RKO (cell line): ENCODE measurements around the gene RBM19.

Experiments used
- DNase-seq: peaks from one replicate; pipeline ENCODE4 v3.0.0-alpha.2; 2016; ENCODE audit warnings: low spot score

The RBM19 gene

DNA sequence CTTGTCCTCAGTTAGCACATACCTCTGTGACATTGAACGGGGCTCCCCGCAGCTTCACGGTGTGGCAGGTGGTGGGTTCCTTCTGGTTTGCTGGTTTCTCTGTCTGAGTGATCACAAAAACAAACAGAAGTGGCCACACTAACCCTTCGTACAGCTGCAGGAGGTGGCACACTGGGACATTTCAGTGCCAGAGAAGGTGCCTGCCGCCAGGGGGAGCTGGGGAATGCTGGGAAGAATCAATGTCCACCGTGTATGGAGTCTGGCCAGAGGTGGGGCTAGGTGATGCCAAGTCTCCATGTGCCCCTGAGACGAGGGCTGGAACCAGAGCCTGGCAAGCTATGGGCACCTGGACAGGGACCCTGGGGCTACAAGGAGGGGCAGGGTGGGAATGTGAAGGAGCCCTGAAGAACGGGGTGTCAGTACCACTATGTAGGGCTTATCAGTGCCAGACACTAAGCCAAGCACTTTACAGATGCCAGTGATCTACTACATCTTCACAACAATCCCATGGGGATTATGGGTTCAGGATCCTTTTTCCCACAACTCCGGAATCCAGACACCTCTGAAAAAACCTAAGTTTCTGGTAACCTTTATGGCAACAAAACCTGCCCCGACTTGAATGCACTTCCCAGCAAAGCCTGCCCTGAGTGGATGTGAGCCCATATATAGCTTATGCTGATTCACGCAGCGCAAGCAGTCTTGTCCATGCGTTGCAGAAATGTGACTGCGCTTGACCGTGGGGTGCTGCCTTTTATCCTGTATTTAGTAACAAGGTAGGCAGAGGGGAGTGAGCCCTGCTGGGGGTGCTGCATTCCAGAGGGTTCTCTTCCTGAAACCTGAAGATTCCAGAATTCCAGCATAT is 10.8 kb downstream of the RBM19 start:
- peak; percentile 56 for DNase-seq

DNA sequence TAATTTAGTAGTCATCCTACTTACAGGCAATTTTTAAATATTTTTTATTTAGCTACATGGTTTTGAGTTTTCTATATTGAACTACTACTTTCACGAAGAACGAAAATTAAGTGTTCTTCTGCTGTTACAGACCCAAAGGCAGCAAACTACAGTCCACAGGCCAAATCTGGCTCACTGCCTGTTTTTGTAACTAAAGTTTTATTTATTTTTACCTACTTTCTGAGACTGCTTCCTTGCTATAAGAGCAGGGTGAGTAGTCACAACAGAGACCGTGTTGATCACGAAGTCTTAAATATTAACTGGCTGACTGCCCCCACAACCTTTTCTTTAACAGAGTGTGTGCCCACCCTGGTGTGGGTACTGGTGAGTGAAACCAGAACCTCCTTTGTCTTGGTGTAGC is 11.6 kb downstream of the RBM19 start:
- DNase-seq: no peak

DNA sequence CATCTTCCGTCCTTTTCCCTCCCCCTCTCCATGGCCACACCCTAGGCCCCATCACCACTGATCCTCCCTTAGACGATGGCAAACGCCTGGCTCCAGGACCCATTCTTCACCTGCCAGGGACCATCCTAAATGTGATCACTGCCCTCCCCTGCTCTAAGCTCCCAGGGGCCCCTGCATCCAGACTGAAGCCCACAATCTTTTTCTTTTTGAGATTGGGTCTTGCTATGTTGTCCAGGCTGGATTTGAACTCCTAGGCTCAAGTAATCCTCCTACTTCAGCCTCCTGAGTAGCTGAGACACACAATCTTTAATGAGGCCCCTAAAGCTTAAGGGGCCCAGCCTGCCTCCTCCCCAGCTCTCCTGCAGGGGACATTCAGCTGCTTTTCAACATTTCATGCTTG is 15.3 kb downstream of the RBM19 start:
- no peak for DNase-seq

DNA sequence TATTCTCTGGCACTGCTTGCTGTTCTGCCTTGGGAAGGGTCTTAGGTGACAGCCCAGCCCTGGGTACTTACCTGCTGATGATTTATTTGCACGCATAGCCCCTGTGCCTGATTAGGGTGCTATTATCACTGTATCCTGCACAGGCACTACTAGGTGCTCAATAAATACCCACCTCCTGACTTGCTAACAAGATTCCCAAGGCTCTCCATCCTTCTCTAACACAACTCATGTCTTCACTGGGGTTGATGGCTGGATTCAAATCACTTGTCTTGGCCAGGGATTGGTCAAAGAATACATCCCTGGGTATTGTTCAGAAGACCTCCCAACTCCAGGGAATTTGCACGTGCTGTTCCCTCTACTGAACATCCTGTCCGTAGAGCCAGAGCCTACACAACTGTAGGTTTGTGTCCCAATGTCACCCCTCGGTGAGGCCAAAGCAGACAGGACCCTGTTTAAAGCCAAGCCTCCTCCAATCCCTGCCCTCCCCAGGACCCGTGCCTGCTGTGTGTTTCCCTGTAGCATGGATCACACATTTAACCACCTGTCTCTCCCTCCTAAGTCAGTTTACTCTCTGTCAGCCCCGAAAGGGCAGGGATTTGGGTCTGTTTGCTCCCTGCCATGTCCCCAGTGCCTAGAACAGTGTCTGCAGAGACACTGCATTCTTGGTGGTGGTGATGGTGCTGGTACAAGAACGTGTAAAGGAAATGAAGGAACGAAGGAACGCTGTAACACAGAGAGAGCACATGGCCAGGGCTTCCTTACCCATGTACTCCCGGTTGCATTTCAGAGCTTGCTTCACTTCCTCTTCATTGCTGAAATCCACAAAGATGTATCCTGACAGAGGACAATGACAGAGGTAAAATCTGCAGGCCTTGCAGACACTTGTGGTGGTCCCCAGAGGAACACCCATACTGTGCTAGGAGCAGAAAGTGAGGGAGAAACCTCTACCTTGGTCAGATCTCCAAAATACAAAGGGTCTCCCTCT is 16.5 kb downstream of the RBM19 start:
- no peak for DNase-seq

DNA sequence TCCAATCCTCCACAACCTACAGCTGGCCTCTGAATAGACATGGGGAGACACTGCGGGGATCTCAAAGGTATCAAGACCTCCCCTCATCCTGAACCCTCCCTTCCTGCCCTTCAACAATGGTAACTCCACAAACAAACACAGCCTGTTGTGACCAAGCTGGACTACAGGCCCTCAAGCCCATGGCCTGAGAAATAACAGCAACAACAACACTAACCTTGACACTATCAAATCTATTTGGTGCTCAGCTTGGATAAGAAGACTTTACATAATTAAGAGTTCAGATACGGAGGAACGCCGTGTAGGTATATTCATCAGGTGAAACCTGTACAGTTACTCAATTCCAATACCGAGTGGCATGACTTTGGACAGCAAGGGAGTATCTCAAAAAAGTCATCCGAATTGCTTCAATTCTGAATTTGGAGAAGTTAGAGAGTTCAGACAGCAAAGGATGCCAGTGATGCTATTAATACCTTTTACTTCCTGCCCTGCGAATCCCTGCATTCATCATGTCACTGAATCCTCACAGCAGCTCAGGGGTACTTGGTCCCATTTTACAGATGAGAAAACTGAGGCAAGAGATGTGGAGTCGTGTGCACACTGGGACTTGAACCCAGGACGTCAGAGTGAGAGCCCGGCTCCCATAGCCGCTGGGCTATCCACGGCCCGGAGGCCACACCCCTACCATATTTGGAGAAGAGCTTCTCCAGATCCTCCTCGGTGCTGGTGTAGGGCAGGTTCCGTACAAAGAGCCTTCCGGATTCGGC is 17.8 kb downstream of the RBM19 start:
- no peak for DNase-seq

DNA sequence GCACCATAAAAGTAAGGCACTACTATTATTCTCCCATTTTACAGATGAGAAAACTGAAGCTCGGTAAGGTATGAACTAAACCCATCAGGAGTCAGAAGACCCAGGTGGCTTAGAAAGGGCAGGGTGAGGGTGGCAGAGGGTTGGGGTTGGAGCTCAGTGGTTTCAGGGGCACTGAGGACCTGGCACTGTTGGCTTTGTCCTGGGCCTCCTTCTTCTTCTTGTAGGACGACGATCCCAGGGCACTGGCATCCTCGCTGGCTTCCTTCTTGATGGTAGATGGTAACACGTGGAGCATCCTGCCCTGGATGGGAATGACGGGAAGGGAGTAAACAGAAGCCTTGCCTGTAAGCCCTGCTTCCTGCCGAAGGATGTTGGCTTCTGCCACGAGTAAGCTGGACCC is 19.9 kb downstream of the RBM19 start:
- DNase-seq: no peak

DNA sequence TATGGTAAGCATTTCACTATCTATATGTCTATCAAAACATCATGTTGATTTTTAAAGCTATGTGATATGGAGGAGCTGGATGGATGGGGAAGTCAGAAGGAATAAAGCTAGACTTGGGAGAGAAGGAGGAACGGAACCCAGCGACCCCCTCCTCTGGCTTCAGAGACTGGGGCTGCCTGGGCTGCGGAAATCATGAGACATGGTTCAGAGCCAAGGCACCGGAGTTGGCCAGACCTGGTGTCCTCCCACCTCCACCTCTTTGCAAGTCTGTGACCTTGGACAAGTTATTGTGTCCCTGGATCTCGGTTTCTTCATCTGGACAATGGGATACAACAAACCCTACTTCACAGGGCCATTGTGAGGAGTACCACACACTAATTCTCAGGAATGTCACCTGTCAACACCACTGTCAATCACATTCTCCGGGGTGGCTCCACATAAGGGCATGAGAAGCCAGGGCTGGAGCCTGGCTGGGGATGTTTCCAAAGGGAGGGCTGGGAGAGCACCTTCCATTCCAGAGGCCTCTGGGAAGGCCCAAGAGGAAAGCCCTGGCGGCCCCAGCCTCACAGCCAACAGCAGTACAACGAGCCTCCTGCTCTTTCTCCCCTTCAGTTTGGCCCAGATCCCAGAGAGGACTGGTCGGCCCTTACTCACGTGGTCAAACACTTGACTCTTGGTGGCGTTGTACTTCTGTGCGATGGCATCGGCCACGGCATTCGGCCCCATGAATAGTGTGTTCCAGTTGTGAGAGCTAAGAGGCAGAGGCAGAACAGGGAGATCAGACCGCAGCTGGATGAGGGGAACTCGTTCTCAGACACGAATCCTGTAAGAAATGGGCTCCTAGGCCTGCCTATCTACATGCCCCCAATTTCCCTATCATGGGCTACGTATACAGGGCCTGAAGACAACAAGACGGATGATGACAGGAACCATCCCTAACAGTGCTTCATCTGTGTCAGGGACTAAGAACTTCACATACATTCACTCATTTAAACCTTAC is 20.7 kb downstream of the RBM19 start:
- no peak for DNase-seq

DNA sequence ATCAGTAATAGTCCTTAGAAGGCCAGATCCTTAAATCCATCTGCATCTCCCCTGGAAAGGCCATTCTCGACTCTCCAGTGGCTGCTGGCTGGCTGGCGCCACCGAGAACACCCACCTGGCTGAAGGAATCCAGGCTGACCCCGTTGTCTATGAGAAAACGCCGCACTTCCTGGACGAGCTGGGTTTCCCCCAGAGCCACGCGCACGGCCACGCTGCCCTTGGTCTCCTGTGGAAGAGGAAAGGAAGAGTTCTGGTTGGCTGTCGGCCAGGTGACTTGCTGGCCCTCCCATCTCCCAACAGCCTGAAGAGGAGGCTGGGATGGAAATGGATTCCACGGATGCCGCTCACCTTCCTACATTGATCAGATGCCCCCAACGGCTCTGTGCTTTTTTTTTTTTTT is 23.9 kb downstream of the RBM19 start:
- no peak for DNase-seq

DNA sequence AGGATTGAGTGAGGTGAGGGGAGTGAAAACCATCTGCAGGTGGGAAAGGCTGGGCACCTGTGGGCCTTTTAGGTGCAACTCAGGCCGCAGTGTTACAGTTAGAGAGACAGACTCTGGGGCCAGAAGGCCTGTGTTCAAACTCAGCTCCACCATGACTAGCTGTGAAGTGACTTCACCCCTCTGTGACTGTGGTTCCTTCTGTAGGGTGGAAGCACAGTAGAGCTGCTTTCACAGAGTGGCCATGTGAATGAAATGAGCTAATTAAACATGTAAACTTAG is 25.0 kb downstream of the RBM19 start:
- DNase-seq: no peak

DNA sequence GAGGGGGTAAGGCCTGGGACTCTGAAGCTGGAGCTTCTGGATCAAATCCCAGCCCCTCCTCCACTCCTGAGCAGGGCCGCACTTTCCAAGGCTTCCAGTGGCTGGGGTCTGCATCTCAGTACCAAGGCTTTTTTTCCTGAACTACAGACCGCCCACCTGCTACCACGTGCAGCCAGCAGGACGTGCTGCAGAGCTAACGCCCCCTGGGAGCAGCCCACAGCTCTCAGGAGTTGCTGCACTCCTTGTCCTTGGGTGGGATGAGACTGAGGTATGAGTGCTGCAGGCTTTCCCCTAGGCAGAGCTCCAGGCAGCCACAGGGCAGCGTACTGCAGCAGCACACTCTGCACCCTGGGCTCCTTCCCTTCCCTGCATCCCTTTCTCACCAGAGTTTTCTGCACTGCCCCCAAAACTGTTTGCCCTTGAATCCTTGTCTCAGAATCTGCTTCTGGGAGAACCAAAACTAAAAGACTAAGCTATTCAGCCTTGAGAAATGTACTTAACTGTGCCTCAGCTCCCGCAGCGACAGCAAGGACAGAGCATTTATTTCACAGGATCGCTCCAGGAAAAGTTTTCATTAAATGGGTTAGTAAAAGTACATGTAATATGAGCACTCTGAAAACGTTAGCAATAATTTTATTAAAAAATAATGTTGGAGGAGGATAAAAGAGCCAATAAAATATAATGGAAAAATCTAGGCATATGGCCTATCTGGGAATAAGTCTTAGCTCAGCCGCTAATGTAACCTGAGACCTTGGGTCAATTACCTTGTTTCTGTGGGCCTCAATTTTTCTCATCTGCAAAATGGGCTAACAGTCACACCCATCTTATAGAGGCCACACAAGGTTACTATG is 25.5 kb downstream of the RBM19 start:
- DNase-seq: no peak

DNA sequence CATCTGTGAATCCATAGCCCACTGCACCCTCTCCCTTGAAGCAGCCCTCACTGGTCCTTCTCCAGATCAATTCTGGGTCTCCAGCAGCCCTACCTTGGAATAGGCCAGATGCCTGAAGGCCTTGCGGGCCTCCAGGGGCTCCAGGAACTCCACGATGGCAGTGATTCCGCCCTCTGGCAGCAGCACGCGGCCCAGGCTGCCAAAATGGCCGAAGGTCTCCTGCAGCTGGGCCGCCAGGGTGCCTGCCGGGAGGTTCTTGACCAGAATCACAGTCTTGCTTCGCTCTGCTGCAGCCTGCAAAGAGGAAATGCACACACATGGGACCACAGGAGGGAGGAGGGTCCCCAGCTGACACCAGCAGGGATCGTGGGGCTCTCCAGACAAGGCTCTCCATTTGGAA is 26.3 kb downstream of the RBM19 start:
- no peak for DNase-seq

DNA sequence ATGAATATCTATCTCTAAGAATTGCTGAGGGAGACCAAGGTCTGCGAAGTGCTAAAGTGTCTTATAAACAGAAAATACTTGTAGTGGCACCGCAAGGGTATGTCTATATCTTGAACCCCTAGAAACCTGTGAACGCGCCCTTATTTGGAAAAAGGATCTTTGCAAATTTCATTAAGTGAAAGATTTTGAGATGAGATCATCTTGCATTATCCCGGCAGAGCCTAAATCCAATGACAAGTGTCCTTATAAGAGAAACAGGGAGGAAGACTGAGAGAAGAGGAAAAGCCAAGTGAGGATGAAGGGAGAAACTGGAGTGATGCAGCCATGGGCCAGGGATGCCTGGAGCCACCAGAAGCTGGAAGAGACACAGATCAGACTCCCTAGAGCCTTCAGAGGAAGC is 27.7 kb downstream of the RBM19 start:
- no peak for DNase-seq

DNA sequence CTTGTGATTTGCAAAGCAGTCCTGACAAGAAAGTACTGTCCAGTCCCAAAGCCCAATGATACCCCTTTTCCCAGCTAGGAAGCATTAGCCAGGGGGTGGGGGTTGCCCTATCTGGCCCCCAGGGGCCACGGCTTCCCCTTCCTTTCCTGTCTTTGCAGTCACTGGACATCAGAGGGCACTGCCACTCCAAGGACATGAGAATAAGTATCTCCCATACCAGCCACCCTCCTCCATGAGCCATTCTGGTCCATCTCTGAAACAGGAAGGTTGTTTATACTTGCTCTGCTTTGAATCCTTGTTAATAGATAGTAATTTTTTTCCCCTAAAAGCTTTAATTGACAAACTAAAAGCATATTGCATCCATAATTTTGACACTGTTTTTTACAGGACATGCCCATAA is 29.7 kb downstream of the RBM19 start:
- no peak for DNase-seq

DNA sequence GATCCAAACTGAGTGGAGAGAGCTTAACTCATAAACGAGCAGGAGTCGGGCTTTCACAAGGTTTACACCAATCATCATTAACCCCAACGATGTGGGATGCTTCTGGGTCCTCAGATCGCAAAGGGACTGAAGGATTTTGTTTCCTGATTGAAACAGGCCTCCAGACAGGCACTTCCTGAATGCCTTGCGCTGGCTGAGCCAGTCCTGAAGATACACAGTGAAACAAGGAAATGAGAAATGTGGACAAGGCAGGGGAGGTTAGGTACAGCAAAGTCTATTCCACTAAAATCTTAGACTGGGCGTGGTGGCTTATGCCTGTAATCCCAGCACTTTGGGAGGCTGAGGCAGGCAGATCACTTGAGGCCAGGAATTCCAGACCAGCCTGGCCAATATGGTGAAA is 30.7 kb downstream of the RBM19 start:
- no peak for DNase-seq

DNA sequence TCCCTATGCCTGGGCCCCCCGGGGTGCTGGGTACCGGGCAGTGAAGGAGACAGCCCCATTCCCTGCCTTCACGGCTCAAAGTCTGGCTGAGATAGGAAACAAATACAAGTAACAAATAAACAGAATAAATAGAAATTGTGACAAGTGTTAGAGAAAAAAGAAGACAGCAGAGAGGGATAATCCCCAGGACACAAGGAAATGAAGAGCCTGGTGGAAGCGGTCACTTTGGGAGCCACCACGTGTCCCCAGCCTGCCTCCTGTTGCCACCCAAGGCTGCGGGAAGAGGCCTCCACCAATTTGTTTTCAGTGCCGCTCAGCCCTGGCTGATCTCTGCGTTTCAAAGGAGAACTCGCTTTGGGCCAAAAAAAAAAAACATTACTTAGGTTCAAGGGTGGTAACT is 31.2 kb downstream of the RBM19 start:
- DNase-seq: no peak

DNA sequence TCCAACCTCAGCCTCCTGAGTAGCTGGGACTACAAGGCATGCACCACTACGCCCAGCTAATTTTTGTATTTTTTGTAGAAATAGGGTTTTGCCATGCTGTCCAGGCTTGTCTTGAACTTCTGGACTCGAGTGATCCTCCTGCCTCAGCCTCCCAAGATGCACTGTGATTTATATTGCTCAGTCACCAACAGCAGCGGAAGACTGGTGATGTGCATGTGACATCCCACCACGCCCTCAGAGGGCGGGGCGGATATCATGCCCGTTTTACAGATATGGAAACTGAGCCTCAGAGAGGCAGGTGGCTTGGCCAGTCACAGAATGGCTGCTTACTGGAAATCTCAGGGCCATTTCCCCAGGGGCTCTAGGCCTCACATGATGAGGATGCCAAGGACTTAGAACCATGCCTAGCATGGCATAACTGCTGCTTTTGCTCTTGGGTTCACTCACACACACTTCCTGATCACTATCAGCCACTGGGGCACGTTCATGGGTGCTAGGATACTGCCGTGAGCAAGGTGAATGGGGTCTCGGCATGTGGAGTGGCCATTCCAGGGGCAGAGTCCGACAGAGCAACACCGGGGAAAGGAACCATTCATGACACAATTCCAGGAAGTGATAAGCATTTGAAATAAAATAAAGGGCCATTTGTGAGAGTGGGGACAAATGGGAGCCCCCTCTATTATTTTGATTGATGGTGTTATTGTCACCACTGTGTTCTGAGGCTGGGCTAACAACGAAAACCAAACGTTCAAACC is 31.9 kb downstream of the RBM19 start:
- no peak for DNase-seq

DNA sequence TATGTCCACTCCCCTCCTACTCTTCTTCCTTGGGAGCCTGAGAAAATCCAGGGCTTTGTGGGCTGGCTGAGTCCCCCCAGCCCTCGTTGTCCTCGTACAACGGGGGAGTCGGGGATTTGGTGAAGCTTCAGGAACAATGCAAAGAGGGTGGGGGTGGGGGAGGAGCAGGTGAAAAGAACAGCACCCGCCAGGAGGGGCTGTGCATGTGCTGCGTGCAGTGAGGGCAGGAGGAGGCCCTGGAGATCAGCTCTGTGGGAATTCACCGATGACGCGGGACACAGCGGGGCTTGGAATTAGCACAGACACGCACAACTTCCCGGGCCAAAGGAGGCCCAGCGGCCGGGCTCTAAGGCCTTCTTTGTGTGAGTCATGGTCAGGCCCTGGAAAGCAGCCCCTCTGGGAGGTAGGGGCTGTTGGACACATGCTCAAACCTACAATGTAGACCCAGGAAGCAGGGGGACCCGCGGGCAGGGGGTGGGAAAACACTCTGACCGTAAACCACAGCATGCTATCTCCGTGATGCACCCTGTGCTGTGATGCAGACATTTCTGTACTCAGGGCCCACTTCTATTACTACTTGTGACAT is 32.8 kb downstream of the RBM19 start:
- DNase-seq: no peak

DNA sequence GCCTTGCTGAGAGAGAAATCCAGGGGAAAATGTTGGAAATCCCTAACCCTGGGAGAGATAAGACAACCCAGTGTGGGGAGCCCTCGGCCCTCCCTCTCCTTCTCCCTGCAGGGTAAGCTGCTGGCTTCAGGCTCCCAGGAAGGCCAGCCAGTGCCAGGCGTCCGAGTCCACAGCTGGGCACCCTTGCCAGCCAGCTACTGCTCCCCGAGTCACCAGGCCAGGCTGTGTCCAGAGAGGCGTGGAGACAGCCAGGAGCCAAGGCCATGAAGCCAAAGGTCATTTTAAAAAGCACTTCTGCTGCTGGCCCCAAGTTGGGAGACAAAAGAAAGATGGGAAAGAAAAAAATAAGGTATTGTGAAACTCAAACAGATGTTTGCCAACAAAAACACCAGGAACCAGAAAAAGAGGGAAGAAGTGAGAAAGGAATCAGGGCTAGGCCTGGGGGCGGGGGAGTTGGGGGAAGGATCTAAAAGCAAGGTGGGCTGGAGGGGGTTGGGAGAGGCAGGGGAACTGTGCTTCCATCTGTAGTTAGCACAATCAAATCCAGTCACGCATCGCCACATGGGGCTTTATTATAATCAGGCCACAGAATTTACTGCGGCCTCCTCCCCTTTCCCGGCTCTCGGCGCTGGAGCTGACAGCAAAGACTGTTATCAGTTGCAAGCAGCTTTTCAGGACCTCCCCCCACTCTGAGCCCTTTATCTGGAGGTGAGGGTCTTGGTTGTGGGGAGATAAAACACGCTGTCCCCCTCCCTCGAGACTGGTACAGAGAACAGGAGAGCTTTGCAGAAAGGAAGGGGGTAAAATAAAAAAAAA is 33.5 kb downstream of the RBM19 start:
- no peak for DNase-seq
